ENCODE results near the gene KRT14. TPM values are rescaled to one million over a fixed set of nuclear protein-coding genes. Genes with fewer than 3 reads are reported as not detected.
"Not testable (repeated sequence)": the region's sequence is repeated elsewhere in the genome, so short reads cannot be mapped to it uniquely, and the experiment has no call there.

The KRT14 gene
- polyA plus RNA-seq, 3 donors: 0.28 to 0.55 (median 0.35) TPM

GRCh38 chr17:41623184-41623861, 36.6 kb upstream of the KRT14 start:
- not testable (repeated sequence) for DNase-seq (ENCODE audit: low read depth in 3 of 3, low spot score in 2 of 3)

GRCh38 chr17:41622340-41623183, 35.9 kb upstream of the KRT14 start:
- DNase-seq (ENCODE audit: low read depth in 3 of 3, low spot score in 2 of 3): not testable (repeated sequence)

GRCh38 chr17:41621916-41622315, 35.2 kb upstream of the KRT14 start:
- no peak for DNase-seq (ENCODE audit: low read depth in 3 of 3, low spot score in 2 of 3)

- DNase-seq (ENCODE audit: low read depth in 3 of 3, low spot score in 2 of 3): not testable (repeated sequence)
These were observed 34.7 kb upstream of the KRT14 start for GRCh38 chr17:41621435-41621817.

- no peak for DNase-seq (ENCODE audit: low read depth in 3 of 3, low spot score in 2 of 3)
These were observed 34.1 kb upstream of the KRT14 start for GRCh38 chr17:41620583-41621434.

GRCh38 chr17:41619927-41620582, 33.4 kb upstream of the KRT14 start:
- not testable (repeated sequence) for DNase-seq (ENCODE audit: low read depth in 3 of 3, low spot score in 2 of 3)

GRCh38 chr17:41619036-41619926, 32.6 kb upstream of the KRT14 start:
- no peak for DNase-seq (ENCODE audit: low read depth in 3 of 3, low spot score in 2 of 3)

GRCh38 chr17:41618341-41619035, 31.8 kb upstream of the KRT14 start:
- DNase-seq (ENCODE audit: low read depth in 3 of 3, low spot score in 2 of 3): no peak

GRCh38 chr17:41617698-41618097, 31.0 kb upstream of the KRT14 start:
- DNase-seq (ENCODE audit: low read depth in 3 of 3, low spot score in 2 of 3): no peak

- no peak for DNase-seq (ENCODE audit: low read depth in 3 of 3, low spot score in 2 of 3)
These were observed 30.4 kb upstream of the KRT14 start for GRCh38 chr17:41617136-41617535.

- DNase-seq (ENCODE audit: low read depth in 3 of 3, low spot score in 2 of 3): not testable (repeated sequence)
These were observed 29.8 kb upstream of the KRT14 start for GRCh38 chr17:41616486-41616885.

- DNase-seq (ENCODE audit: low read depth in 3 of 3, low spot score in 2 of 3): no peak
These were observed 28.8 kb upstream of the KRT14 start for GRCh38 chr17:41615454-41615853.

- not testable (repeated sequence) for DNase-seq (ENCODE audit: low read depth in 3 of 3, low spot score in 2 of 3)
These were observed 28.1 kb upstream of the KRT14 start for GRCh38 chr17:41614767-41615166.

GRCh38 chr17:41614098-41614497, 27.4 kb upstream of the KRT14 start:
- DNase-seq (ENCODE audit: low read depth in 3 of 3, low spot score in 2 of 3): no peak

- DNase-seq (ENCODE audit: low read depth in 3 of 3, low spot score in 2 of 3): no peak
These were observed 26.8 kb upstream of the KRT14 start for GRCh38 chr17:41613277-41614082.

GRCh38 chr17:41612376-41613160, 25.9 kb upstream of the KRT14 start, which contains the start of gene KRT16:
Gene KRT16 (minus strand): TSS chr17:41612767. CDS start chr17:41612688, 79 bp downstream.
- not testable (repeated sequence) for DNase-seq (ENCODE audit: low read depth in 3 of 3, low spot score in 2 of 3)

GRCh38 chr17:41610965-41611640, 24.4 kb upstream of the KRT14 start:
- no peak for DNase-seq (ENCODE audit: low read depth in 3 of 3, low spot score in 2 of 3)
